Neural cell (in vitro differentiated cells): ENCODE results near the gene JMY.

ENCODE experiments used
- EZH2 ChIP-seq: fragments of 200-600, 300-800 bp; shearing (Covaris generic), sonication (generic); IDR thresholded peaks from 2 replicates; pipeline ENCODE4 v1.6.1; 2014; ENCODE audit warnings: antibody characterized with exemption, low read length, borderline replicate concordance, mild to moderate bottlenecking; ENCODE audit not compliant: insufficient read depth, poor library complexity, severe bottlenecking
- POLR2AphosphoS5 ChIP-seq: IDR thresholded peaks from 2 replicates; pipeline ENCODE4 v1.6.1; 2012
- SMC3 ChIP-seq: fragments of 450-650 bp; conservative IDR thresholded peaks from 2 replicates; pipeline ENCODE4 v1.6.1; 2014; ENCODE audit warnings: antibody characterized with exemption, mild to moderate bottlenecking, moderate library complexity; ENCODE audit not compliant: poor library complexity
- TAF1 ChIP-seq: IDR thresholded peaks from 2 replicates; pipeline ENCODE4 v1.6.1; 2012; ENCODE audit warnings: low read depth
- TF ChIP-seq, protein P1 (sequence below): fragments of 450-650 bp; IDR thresholded peaks from 2 replicates; pipeline ENCODE4 v1.5.1; 2014; ENCODE audit warnings: antibody characterized with exemption, mild to moderate bottlenecking, moderate library complexity; ENCODE audit not compliant: poor library complexity, severe bottlenecking

DNA sequence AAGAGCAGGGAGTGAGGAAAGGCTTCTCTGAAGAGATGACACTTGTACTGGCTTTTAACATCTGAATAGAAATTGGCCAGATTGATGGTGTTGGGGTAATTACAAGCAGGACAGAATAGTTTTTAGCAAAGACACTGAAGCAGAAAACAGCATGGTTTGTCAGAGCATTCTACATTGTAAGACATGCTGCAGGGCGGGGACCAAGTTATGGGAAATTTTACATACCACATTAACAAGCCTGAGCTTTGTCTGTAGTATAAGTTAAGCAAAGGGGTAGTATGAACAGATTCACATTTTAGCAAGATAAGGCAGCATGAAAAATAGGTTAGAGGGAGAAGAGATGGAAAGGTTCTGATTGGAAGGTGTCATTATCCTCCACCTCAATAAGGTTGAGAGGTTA is 66.5 kb downstream of the JMY start:
- TF ChIP-seq POLR2AphosphoS5 (no peak), EZH2 (no peak), TAF1 (no peak), SMC3 (no peak)
- TF ChIP-seq, protein P1, sequence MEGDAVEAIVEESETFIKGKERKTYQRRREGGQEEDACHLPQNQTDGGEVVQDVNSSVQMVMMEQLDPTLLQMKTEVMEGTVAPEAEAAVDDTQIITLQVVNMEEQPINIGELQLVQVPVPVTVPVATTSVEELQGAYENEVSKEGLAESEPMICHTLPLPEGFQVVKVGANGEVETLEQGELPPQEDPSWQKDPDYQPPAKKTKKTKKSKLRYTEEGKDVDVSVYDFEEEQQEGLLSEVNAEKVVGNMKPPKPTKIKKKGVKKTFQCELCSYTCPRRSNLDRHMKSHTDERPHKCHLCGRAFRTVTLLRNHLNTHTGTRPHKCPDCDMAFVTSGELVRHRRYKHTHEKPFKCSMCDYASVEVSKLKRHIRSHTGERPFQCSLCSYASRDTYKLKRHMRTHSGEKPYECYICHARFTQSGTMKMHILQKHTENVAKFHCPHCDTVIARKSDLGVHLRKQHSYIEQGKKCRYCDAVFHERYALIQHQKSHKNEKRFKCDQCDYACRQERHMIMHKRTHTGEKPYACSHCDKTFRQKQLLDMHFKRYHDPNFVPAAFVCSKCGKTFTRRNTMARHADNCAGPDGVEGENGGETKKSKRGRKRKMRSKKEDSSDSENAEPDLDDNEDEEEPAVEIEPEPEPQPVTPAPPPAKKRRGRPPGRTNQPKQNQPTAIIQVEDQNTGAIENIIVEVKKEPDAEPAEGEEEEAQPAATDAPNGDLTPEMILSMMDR, result no peak
